GM12878 (cell line): ENCODE measurements around the gene RNF150. TPM values are rescaled to one million over a fixed set of nuclear protein-coding genes. Genes with fewer than 3 reads are reported as not detected.

Experiments used
- ATAC-seq: fragments of 200-7000 bp; cut with Tn5 transposase; 3 replicates; pipeline ENCODE4 v1.9.1; 2020; ENCODE audit warnings: mild to moderate bottlenecking, moderate library complexity
- BruUV-seq: library from RNA; stranded (reverse); fragments of 400-500 nt; replicated peaks from 2 replicates; lab custom pipeline; 2021; lab: Mats Ljungman, UMichigan
- CTCF ChIA-PET: fragments of 300-600 bp; sonication (Branson Sonifier 250); formaldehyde crosslinking; extraction: SDS; loops from one replicate; lab custom pipeline; 2021; ENCODE audit warnings: inconsistent platforms; lab: Yijun Ruan, JAX
- POLR2A ChIA-PET: fragments of 350-600 bp; formaldehyde crosslinking; extraction: SDS; loops from one replicate; lab custom pipeline; 2021; ENCODE audit warnings: inconsistent platforms; lab: Charles Lee
- RAD21 ChIA-PET: fragments of 300-600 bp; sonication (Branson Sonifier 250); formaldehyde crosslinking; loops from one replicate; lab custom pipeline; 2023; ENCODE audit warnings: antibody characterized with exemption; ENCODE audit not compliant: unreplicated experiment; lab: Charles Lee
- SMC1A ChIA-PET: fragments of 300-600 bp; sonication (Branson Sonifier 250); formaldehyde crosslinking; loops from one replicate; lab custom pipeline; 2023; ENCODE audit not compliant: unreplicated experiment, uncharacterized antibody; lab: Charles Lee
- DNase-seq: peaks from one replicate; pipeline ENCODE4 v3.0.0-alpha.2; 2011; ENCODE audit warnings: low read depth, low spot score
- FAIRE-seq: peaks from 3 replicates; lab custom pipeline; 2011; peaks lifted over from hg19 to GRCh38; lab: Jason Lieb, UNC
- H2AFZ ChIP-seq: 2 replicates; pipeline ENCODE4 v1.6.0; 2011; ENCODE audit warnings: low read depth, low read length, control low read depth; ENCODE audit not compliant: control insufficient read depth
- H3K27ac ChIP-seq: 2 replicates; pipeline ENCODE4 v1.5.1; 2011; ENCODE audit warnings: control low read depth; ENCODE audit not compliant: control insufficient read depth, insufficient read depth
- H3K27me3 ChIP-seq, 2 experiments: replicated peaks in 1 of 2; 2 replicates each; pipeline versions ENCODE4 v1.6.0 to v1.6.1; 2011; ENCODE audit warnings: low read length in 1 of 2; ENCODE audit not compliant: control insufficient read depth in 2 of 2, insufficient read depth in 2 of 2
- H3K36me3 ChIP-seq, 2 experiments: 2 replicates each; pipeline ENCODE4 v1.5.1; 2011; ENCODE audit warnings: low read length in 1 of 2; ENCODE audit not compliant: control insufficient read depth in 2 of 2, insufficient read depth in 2 of 2
- H3K4me1 ChIP-seq: 2 replicates; pipeline ENCODE4 v1.6.1; 2011; ENCODE audit warnings: mild to moderate bottlenecking, low read length, moderate library complexity, mixed read lengths; ENCODE audit not compliant: control insufficient read depth, insufficient read depth
- H3K4me2 ChIP-seq: 2 replicates; pipeline ENCODE4 v1.6.0; 2011; ENCODE audit warnings: control low read depth; ENCODE audit not compliant: control insufficient read depth, insufficient read depth
- H3K4me3 ChIP-seq: fragments of 200-600 bp; sonication (generic); 2 replicates; pipeline ENCODE4 v1.5.1; 2016
- H3K79me2 ChIP-seq: 2 replicates; pipeline ENCODE4 v1.6.0; 2011; ENCODE audit warnings: low read length; ENCODE audit not compliant: control insufficient read depth, insufficient read depth
- H3K9ac ChIP-seq: 2 replicates; pipeline ENCODE4 v1.8.0; 2011; ENCODE audit warnings: low read length, control low read depth, mixed read lengths; ENCODE audit not compliant: control insufficient read depth, insufficient read depth
- H3K9me3 ChIP-seq: replicated peaks from 3 replicates; pipeline ENCODE4 v1.5.1; 2011; ENCODE audit warnings: mild to moderate bottlenecking, low read length; ENCODE audit not compliant: control insufficient read depth, insufficient read depth
- H4K20me1 ChIP-seq: 2 replicates; pipeline ENCODE4 v1.6.0; 2011; ENCODE audit not compliant: control insufficient read depth, insufficient read depth
- ASH2L ChIP-seq: fragments of 300-600, 200-600 bp; sonication (generic); IDR thresholded peaks from 2 replicates; pipeline ENCODE4 v1.6.1; 2017; ENCODE audit warnings: low read depth, mild to moderate bottlenecking, borderline replicate concordance
- ATF7 ChIP-seq: fragments of 450-650 bp; IDR thresholded peaks from 2 replicates; pipeline ENCODE4 v1.6.1; 2016; ENCODE audit warnings: low read depth, mild to moderate bottlenecking
- ETV6 ChIP-seq, 2 experiments: fragments of 450-650 bp in 1 of 2; IDR thresholded peaks in 1 of 2; conservative IDR thresholded peaks in 1 of 2; 2 replicates each; pipeline ENCODE4 v1.6.1; 2014; ENCODE audit warnings: antibody characterized with exemption in 1 of 2, borderline replicate concordance in 1 of 2, low read depth in 1 of 2, mild to moderate bottlenecking in 1 of 2, moderate library complexity in 1 of 2
- HDAC6 ChIP-seq: fragments of 200-600 bp; sonication (generic); IDR thresholded peaks from one replicate; pipeline ENCODE4 v1.8.0; 2017; ENCODE audit warnings: antibody characterized with exemption; ENCODE audit not compliant: unreplicated experiment
- NBN ChIP-seq: fragments of 450-650 bp; IDR thresholded peaks from 2 replicates; pipeline ENCODE4 v1.6.1; 2016
- NFIC ChIP-seq: IDR thresholded peaks from 2 replicates; pipeline ENCODE4 v1.6.1; 2012; ENCODE audit warnings: low read depth, mild to moderate bottlenecking, inconsistent platforms, low read length, moderate library complexity
- NFYA ChIP-seq: IDR thresholded peaks from 2 replicates; pipeline ENCODE4 v1.6.1; 2011; ENCODE audit warnings: low read depth, mild to moderate bottlenecking, low read length, improper control_type of control experiment, borderline replicate concordance
- SUPT20H ChIP-seq: IDR thresholded peaks from 2 replicates; pipeline ENCODE4 v1.6.1; 2011; ENCODE audit warnings: low read depth, mild to moderate bottlenecking, low read length, moderate library complexity, borderline replicate concordance; ENCODE audit not compliant: control insufficient read depth
- TBL1XR1 ChIP-seq: IDR thresholded peaks from 2 replicates; pipeline ENCODE4 v1.6.1; 2012; ENCODE audit warnings: low read depth, low read length, improper control_type of control experiment
- ZZZ3 ChIP-seq: IDR thresholded peaks from 2 replicates; pipeline ENCODE4 v1.6.1; 2011; ENCODE audit warnings: low read depth; ENCODE audit not compliant: control insufficient read depth, insufficient read length
- WGBS: methylation state at CpG from one replicate; pipeline ENCODE4 v1.1.6; 2016; ENCODE audit warnings: low lambda C conversion rate; ENCODE audit not compliant: insufficient replicate concordance, insufficient coverage; ENCODE audit errors: missing lambda C conversion rate; 5-methylcytosine and 5-hydroxymethylcytosine counted together
- in situ Hi-C: fragments of 300-500 bp; cut with MboI; formaldehyde crosslinking; loops from 9 replicates; pipeline ENCODE4 v1.14.3; 2018; ENCODE audit warnings: mixed read lengths
- intact Hi-C: fragments of 100-400 bp; cut with micrococcal nuclease; formaldehyde crosslinking; loops from one replicate; pipeline ENCODE4 v1.14.2; 2022; ENCODE audit not compliant: unreplicated experiment
- polyA plus RNA-seq, 11 experiments: library from polyadenylated mRNA; depleted of rRNA in 4 of 11; unstranded in 6 of 11; stranded (reverse) in 5 of 11; fragments of >200 nt; fragmentation: Nextera tagmentation in 4 of 11; fragmentation: Illumina TruSeq in 1 of 11; extraction: Ambion mirVana in 4 of 11; extraction: Trizol in 1 of 11; gene quantifications; 1 replicate in 1 of 11; 2 replicates in 10 of 11; pipeline versions ENCODE4 v1.2.1 to v1.2.3, GENCODE V29; 2011 to 2016; ENCODE audit warnings: inconsistent platforms in 2 of 11, missing spikeins in 2 of 11, low read depth in 1 of 11
- total RNA-seq, 4 experiments: library from RNA; depleted of rRNA in 3 of 4; stranded (reverse); fragments of >200 nt in 3 of 4; fragmentation: Illumina TruSeq in 1 of 4; extraction: Trizol in 1 of 4; gene quantifications; 2 replicates each; pipeline versions ENCODE4 v1.2.1 to v1.2.3, GENCODE V29; 2013 to 2021
- TF ChIP-seq, protein P1 (sequence below): IDR thresholded peaks from 2 replicates; pipeline ENCODE4 v1.6.1; 2011; ENCODE audit warnings: borderline replicate concordance, low read depth, mild to moderate bottlenecking, moderate library complexity, low read length; ENCODE audit not compliant: insufficient read depth, poor library complexity, severe bottlenecking
- TF ChIP-seq, protein P2 (sequence below): IDR thresholded peaks from 2 replicates; pipeline ENCODE4 v1.6.1; 2012; ENCODE audit warnings: mild to moderate bottlenecking, low read depth, low read length
- TF ChIP-seq, protein P3 (sequence below): fragments of 450-650 bp; IDR thresholded peaks from 2 replicates; pipeline ENCODE4 v1.6.1; 2017; ENCODE audit warnings: borderline replicate concordance
- TF ChIP-seq, protein P4 (sequence below): fragments of 450-650 bp; IDR thresholded peaks from 2 replicates; pipeline ENCODE4 v1.6.1; 2018; ENCODE audit warnings: borderline replicate concordance, mild to moderate bottlenecking; ENCODE audit not compliant: partially characterized antibody

The RNF150 gene
- total and polyA plus RNA-seq, 10 of the 15 experiments (the other 5 are each of a cell fraction or from before 2014, with no cell fraction given): 0.01 to 2.3 (median 0.04) TPM; not detected in 6

DNA sequence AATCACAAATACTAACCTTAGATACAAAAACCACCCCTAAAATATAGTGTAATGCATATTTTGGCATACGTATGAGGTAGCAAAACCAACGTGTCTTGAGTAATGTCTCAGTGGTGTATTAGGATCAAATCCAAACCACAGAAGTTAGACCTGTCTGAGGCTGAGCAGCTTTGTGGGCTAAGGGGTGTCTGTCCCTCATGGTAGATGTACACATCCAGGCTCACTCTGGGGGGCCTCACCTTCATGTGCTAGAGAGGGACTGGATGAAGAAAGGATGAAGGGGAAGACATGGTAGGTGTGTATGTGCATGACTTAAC is 189.1 kb downstream of the RNF150 start:
- Histone ChIP-seq H3K79me2 (no peaks in the 10 kb centered on the region), H3K27me3 (no peaks in the 10 kb centered on the region), H3K4me1 (no peaks in the 10 kb centered on the region), H3K9ac (no peak overlapping the region), H3K36me3 (no peaks in the 10 kb centered on the region), H3K9me3 (no peaks in the 10 kb centered on the region), H4K20me1 (no peaks in the 10 kb centered on the region), H3K4me3 (no peak overlapping the region), H3K4me2 (no peak overlapping the region), H2AFZ (no peak overlapping the region), H3K27ac (no peak overlapping the region)
- POLR2A ChIA-PET: no interaction called here
- in situ Hi-C loops (no loop called here), intact Hi-C loops (no loop called here)
- TF ChIP-seq, protein P1, sequence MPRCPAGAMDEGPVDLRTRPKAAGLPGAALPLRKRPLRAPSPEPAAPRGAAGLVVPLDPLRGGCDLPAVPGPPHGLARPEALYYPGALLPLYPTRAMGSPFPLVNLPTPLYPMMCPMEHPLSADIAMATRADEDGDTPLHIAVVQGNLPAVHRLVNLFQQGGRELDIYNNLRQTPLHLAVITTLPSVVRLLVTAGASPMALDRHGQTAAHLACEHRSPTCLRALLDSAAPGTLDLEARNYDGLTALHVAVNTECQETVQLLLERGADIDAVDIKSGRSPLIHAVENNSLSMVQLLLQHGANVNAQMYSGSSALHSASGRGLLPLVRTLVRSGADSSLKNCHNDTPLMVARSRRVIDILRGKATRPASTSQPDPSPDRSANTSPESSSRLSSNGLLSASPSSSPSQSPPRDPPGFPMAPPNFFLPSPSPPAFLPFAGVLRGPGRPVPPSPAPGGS: no peak
- TF ChIP-seq ETV6 (conservative IDR thresholded peaks at IDR 0.05 in 1 of 2, IDR thresholded peaks at IDR 0.05 in 1 of 2; ENCODE audit: borderline replicate concordance in 1 of 2, low read depth in 1 of 2) (no peak), TBL1XR1 (no peak), NFYA (no peak), NFIC (no peak), NBN (no peak), ATF7 (no peak), ZZZ3 (no peak), ASH2L (no peak), HDAC6 (no peak), SUPT20H (no peak)
- TF ChIP-seq, protein P2, sequence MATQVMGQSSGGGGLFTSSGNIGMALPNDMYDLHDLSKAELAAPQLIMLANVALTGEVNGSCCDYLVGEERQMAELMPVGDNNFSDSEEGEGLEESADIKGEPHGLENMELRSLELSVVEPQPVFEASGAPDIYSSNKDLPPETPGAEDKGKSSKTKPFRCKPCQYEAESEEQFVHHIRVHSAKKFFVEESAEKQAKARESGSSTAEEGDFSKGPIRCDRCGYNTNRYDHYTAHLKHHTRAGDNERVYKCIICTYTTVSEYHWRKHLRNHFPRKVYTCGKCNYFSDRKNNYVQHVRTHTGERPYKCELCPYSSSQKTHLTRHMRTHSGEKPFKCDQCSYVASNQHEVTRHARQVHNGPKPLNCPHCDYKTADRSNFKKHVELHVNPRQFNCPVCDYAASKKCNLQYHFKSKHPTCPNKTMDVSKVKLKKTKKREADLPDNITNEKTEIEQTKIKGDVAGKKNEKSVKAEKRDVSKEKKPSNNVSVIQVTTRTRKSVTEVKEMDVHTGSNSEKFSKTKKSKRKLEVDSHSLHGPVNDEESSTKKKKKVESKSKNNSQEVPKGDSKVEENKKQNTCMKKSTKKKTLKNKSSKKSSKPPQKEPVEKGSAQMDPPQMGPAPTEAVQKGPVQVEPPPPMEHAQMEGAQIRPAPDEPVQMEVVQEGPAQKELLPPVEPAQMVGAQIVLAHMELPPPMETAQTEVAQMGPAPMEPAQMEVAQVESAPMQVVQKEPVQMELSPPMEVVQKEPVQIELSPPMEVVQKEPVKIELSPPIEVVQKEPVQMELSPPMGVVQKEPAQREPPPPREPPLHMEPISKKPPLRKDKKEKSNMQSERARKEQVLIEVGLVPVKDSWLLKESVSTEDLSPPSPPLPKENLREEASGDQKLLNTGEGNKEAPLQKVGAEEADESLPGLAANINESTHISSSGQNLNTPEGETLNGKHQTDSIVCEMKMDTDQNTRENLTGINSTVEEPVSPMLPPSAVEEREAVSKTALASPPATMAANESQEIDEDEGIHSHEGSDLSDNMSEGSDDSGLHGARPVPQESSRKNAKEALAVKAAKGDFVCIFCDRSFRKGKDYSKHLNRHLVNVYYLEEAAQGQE: no peak
- TF ChIP-seq, protein P3, sequence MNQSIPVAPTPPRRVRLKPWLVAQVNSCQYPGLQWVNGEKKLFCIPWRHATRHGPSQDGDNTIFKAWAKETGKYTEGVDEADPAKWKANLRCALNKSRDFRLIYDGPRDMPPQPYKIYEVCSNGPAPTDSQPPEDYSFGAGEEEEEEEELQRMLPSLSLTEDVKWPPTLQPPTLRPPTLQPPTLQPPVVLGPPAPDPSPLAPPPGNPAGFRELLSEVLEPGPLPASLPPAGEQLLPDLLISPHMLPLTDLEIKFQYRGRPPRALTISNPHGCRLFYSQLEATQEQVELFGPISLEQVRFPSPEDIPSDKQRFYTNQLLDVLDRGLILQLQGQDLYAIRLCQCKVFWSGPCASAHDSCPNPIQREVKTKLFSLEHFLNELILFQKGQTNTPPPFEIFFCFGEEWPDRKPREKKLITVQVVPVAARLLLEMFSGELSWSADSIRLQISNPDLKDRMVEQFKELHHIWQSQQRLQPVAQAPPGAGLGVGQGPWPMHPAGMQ: no peak
- TF ChIP-seq, protein P4, sequence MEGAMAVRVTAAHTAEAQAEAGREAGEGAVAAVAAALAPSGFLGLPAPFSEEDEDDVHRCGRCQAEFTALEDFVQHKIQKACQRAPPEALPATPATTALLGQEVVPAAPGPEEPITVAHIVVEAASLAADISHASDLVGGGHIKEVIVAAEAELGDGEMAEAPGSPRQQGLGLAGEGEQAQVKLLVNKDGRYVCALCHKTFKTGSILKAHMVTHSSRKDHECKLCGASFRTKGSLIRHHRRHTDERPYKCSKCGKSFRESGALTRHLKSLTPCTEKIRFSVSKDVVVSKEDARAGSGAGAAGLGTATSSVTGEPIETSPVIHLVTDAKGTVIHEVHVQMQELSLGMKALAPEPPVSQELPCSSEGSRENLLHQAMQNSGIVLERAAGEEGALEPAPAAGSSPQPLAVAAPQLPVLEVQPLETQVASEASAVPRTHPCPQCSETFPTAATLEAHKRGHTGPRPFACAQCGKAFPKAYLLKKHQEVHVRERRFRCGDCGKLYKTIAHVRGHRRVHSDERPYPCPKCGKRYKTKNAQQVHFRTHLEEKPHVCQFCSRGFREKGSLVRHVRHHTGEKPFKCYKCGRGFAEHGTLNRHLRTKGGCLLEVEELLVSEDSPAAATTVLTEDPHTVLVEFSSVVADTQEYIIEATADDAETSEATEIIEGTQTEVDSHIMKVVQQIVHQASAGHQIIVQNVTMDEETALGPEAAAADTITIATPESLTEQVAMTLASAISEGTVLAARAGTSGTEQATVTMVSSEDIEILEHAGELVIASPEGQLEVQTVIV: no peak
- RAD21 ChIA-PET: no interaction called here
- SMC1A ChIA-PET: no interaction called here
- ATAC-seq: no peak
- DNase-seq: no peak
- WGBS: 26% methylated on average over 2 of the region's 2 CpGs
- no TSS peak for BruUV-seq
- CTCF ChIA-PET: no interaction called here
- no peak for FAIRE-seq
